Keratinocyte (primary cell): Measurements from ENCODE around the gene ISG20L2.

Experiments used
- CTCF ChIP-seq, 3 experiments: IDR thresholded peaks in 1 of 3; conservative IDR thresholded peaks in 1 of 3; optimal IDR thresholded peaks in 1 of 3; 2 replicates in 2 of 3; 3 replicates in 1 of 3; pipeline versions ENCODE3 to v1.5.1; 2011; ENCODE audit warnings: low read length in 3 of 3, mild to moderate bottlenecking in 3 of 3, moderate library complexity in 2 of 3, control low read depth in 1 of 3, inconsistent platforms in 1 of 3; ENCODE audit not compliant: insufficient read depth in 2 of 3; ENCODE audit errors: extremely low read depth in 1 of 3
- EZH2 ChIP-seq: IDR thresholded peaks from one replicate; pipeline ENCODE4 v1.6.1; 2012; ENCODE audit warnings: inconsistent platforms, mild to moderate bottlenecking, low read length, moderate library complexity

- TF ChIP-seq CTCF (optimal IDR thresholded peaks at IDR 0.05 in 1 of 3, IDR thresholded peaks at IDR 0.05 in 1 of 3, conservative IDR thresholded peaks at IDR 0.05 in 1 of 3; ENCODE audit: extremely low read depth in 1 of 3, insufficient read depth in 2 of 3, low read length in 3 of 3): peak; percentile 83 to 97 (median 90)
- no peak for TF ChIP-seq EZH2
Measured at GRCh38 chr1:156689035-156689952, 39.3 kb downstream of the ISG20L2 start.
